Endothelial cell of umbilical vein (primary cell): Measurements from ENCODE around the gene MCIDAS. TPM values are rescaled to one million over a fixed set of nuclear protein-coding genes. Genes with fewer than 3 reads are reported as not detected.

Source experiments
- BruUV-seq: library from RNA; stranded (reverse); fragments of 400-500 nt; replicated peaks from 2 replicates; lab custom pipeline; 2021; lab: Mats Ljungman, UMichigan
- CTCF ChIA-PET: fragments of 300-600, 350-600 bp; sonication (Branson Sonifier 250); formaldehyde crosslinking; loops from one replicate; lab custom pipeline; 2021; ENCODE audit warnings: antibody characterized with exemption, inconsistent platforms; lab: Charles Lee
- POLR2A ChIA-PET: fragments of 300-600, 350-600 bp; sonication (Branson Sonifier 250); formaldehyde crosslinking; loops from one replicate; lab custom pipeline; 2021; ENCODE audit warnings: antibody characterized with exemption, inconsistent platforms; lab: Charles Lee
- DNase-seq: peaks from one replicate; pipeline ENCODE4 v3.0.0-alpha.2; 2011; ENCODE audit warnings: low read depth, low spot score
- FAIRE-seq: peaks from 2 replicates; lab custom pipeline; 2011; peaks lifted over from hg19 to GRCh38; lab: Jason Lieb, UNC
- H2AFZ ChIP-seq: 2 replicates; pipeline ENCODE4 v1.6.0; 2012; ENCODE audit warnings: low read depth, low read length, control low read depth, inconsistent platforms
- H3K27ac ChIP-seq: 2 replicates; pipeline ENCODE4 v1.5.1; 2011; ENCODE audit warnings: low read depth, mild to moderate bottlenecking, control low read depth, low read length, moderate library complexity; ENCODE audit not compliant: insufficient read depth
- H3K27me3 ChIP-seq, 2 experiments: 2 replicates each; pipeline versions ENCODE4 v1.6.0 to v1.6.1; 2011; ENCODE audit warnings: low read length in 2 of 2, mixed read lengths in 1 of 2; ENCODE audit not compliant: control insufficient read depth in 2 of 2, insufficient read depth in 2 of 2
- H3K36me3 ChIP-seq, 2 experiments: 2 replicates in 1 of 2; 3 replicates in 1 of 2; pipeline ENCODE4 v1.5.1; 2011; ENCODE audit warnings: low read length in 2 of 2, mild to moderate bottlenecking in 1 of 2, moderate library complexity in 1 of 2; ENCODE audit not compliant: control insufficient read depth in 2 of 2, insufficient read depth in 2 of 2; ENCODE audit errors: extremely low read depth in 1 of 2
- H3K4me1 ChIP-seq: 3 replicates; pipeline ENCODE4 v1.5.1; 2011; ENCODE audit warnings: mild to moderate bottlenecking, low read length; ENCODE audit not compliant: control insufficient read depth, insufficient read depth; ENCODE audit errors: extremely low read depth
- H3K4me2 ChIP-seq: 2 replicates; pipeline ENCODE4 v1.6.1; 2011; ENCODE audit warnings: low read length, control low read depth, mixed read lengths; ENCODE audit not compliant: insufficient read depth
- H3K4me3 ChIP-seq, 3 experiments: fragments of 200-600 bp in 1 of 3; sonication (generic), shearing (Covaris generic) in 1 of 3; replicated peaks in 1 of 3; 2 replicates each; pipeline ENCODE4 v1.5.1; 2011 to 2016; ENCODE audit warnings: control low read depth in 3 of 3, low read length in 3 of 3, mild to moderate bottlenecking in 2 of 3, inconsistent platforms in 1 of 3, low read depth in 1 of 3, moderate library complexity in 1 of 3; ENCODE audit not compliant: insufficient read depth in 1 of 3
- H3K79me2 ChIP-seq: 2 replicates; pipeline ENCODE4 v1.6.0; 2012; ENCODE audit warnings: low read length, inconsistent platforms; ENCODE audit not compliant: control insufficient read depth, insufficient read depth
- H3K9ac ChIP-seq: replicated peaks from 2 replicates; pipeline ENCODE3; 2011; ENCODE audit warnings: low read length, control low read depth; ENCODE audit not compliant: insufficient read depth; ENCODE audit errors: extremely low read depth
- H3K9me1 ChIP-seq: replicated peaks from 3 replicates; pipeline ENCODE4 v1.6.0; 2011; ENCODE audit warnings: mild to moderate bottlenecking, low read length; ENCODE audit not compliant: control insufficient read depth, insufficient read depth; ENCODE audit errors: extremely low read depth
- H3K9me3 ChIP-seq: replicated peaks from 2 replicates; pipeline ENCODE4 v1.5.1; 2012; ENCODE audit warnings: low read length, inconsistent platforms; ENCODE audit not compliant: control insufficient read depth, insufficient read depth
- H4K20me1 ChIP-seq: replicated peaks from 2 replicates; pipeline ENCODE3; 2011; ENCODE audit warnings: mild to moderate bottlenecking, low read length; ENCODE audit not compliant: control insufficient read depth, insufficient read depth; ENCODE audit errors: extremely low read depth
- CTCF ChIP-seq, 2 donors: IDR thresholded peaks; 1 replicate in 1 of 2; 2 replicates in 1 of 2; pipeline ENCODE4 v1.5.1; 2011; ENCODE audit warnings: low read length in 2 of 2, mild to moderate bottlenecking in 2 of 2, moderate library complexity in 2 of 2, control low read depth in 1 of 2, inconsistent platforms in 1 of 2, low read depth in 1 of 2; ENCODE audit not compliant: insufficient read depth in 1 of 2; ENCODE audit errors: extremely low read depth in 1 of 2
- EZH2 ChIP-seq: IDR thresholded peaks from 2 replicates; pipeline ENCODE4 v1.6.1; 2012; ENCODE audit warnings: borderline replicate concordance, low read depth, mild to moderate bottlenecking, moderate library complexity, low read length, inconsistent platforms; ENCODE audit not compliant: severe bottlenecking
- FOS ChIP-seq: IDR thresholded peaks from 2 replicates; pipeline ENCODE4 v1.6.1; 2011; ENCODE audit warnings: mild to moderate bottlenecking, low read length, moderate library complexity, borderline replicate concordance; ENCODE audit not compliant: insufficient read depth
- GATA2 ChIP-seq: IDR thresholded peaks from 2 replicates; pipeline ENCODE4 v1.7.0; 2011; ENCODE audit warnings: low read depth, mild to moderate bottlenecking, moderate library complexity, mixed read lengths, low read length; ENCODE audit not compliant: insufficient read length, insufficient read depth
- JUN ChIP-seq: IDR thresholded peaks from 2 replicates; pipeline ENCODE4 v1.6.1; 2011; ENCODE audit warnings: borderline replicate concordance, low read depth; ENCODE audit not compliant: insufficient read length, insufficient read depth
- MYC ChIP-seq: IDR thresholded peaks from one replicate; pipeline ENCODE4 v1.6.1; 2011; ENCODE audit warnings: mild to moderate bottlenecking, low read depth, low read length
- POLR2A ChIP-seq: IDR thresholded peaks from 2 replicates; pipeline ENCODE4 v1.6.1; 2012; ENCODE audit warnings: low read depth, mild to moderate bottlenecking, control low read depth, low read length
- dilution Hi-C: fragments of 300-500 bp; cut with MboI; formaldehyde crosslinking; loops from one replicate; pipeline ENCODE4 v1.15.0; 2019; ENCODE audit warnings: low sequenced_read_pairs; ENCODE audit not compliant: extremely low pct_ligation_motif_present
- intact Hi-C: fragments of 100-400 bp; cut with micrococcal nuclease; formaldehyde crosslinking; loops from one replicate; pipeline ENCODE4 v1.10.0; 2022
- polyA plus RNA-seq, 4 experiments: library from polyadenylated mRNA; depleted of rRNA in 3 of 4; stranded (reverse) in 3 of 4; unstranded in 1 of 4; fragments of >200 nt; gene quantifications; 2 replicates each; pipeline versions ENCODE4 v1.2.1 to v1.2.3, GENCODE V29; 2011 to 2012; ENCODE audit warnings: missing spikeins in 1 of 4
- total RNA-seq: library from RNA; stranded (reverse); gene quantifications from 2 replicates; pipeline ENCODE4 v1.2.3, GENCODE V29; 2021
- TF ChIP-seq, protein P1 (sequence below): IDR thresholded peaks from 2 replicates; pipeline ENCODE4 v1.6.1; 2011; ENCODE audit not compliant: insufficient read depth, insufficient read length

Gene MCIDAS
- total and polyA plus RNA-seq, 2 donors (not counting 3 experiments of a cell fraction or from before 2014, with no cell fraction given), result not detected

GRCh38 chr5:55250064-55250463 lies 22.9 kb upstream of the MCIDAS start:
- CTCF ChIA-PET, result interaction anchor here (0.8 to 1.5 kb wide), 2 partner anchors 12 to 77 kb away, joined by 3 to 4 read pairs; partner anchors contain the start of gene CDC20B

More at GRCh38 chr5:55250064-55250463, 22.9 kb upstream of the MCIDAS start:
- no peaks in the 10 kb centered on the region for H3K9me1 ChIP-seq
- H3K27me3 ChIP-seq, result peaks cover 0 to 4% of the 10 kb centered on the region in 2 experiments
- no peak overlapping the region for H3K4me3 ChIP-seq
- no peak overlapping the region for H2AFZ ChIP-seq
- no peak overlapping the region for H3K9ac ChIP-seq
- POLR2A ChIA-PET, result no interaction called here
- intact Hi-C loops, result no loop called here
- no peak for TF ChIP-seq FOS
- TF ChIP-seq MYC, result no peak
- no peak for TF ChIP-seq POLR2A
- no peak for TF ChIP-seq CTCF (IDR thresholded peaks at IDR 0.05; ENCODE audit: extremely low read depth in 1 of 2, insufficient read depth in 1 of 2, low read depth in 1 of 2, low read length in 2 of 2)
- TF ChIP-seq GATA2, result no peak
- TF ChIP-seq EZH2, result no peak
- TF ChIP-seq JUN, result no peak
- TF ChIP-seq, protein P1, sequence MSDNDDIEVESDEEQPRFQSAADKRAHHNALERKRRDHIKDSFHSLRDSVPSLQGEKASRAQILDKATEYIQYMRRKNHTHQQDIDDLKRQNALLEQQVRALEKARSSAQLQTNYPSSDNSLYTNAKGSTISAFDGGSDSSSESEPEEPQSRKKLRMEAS, result no peak
- FAIRE-seq (no peak), DNase-seq (no peak)
- H3K9me3 ChIP-seq, result no peaks in the 10 kb centered on the region
- no peaks in the 10 kb centered on the region for H3K4me1 ChIP-seq
- H3K4me2 ChIP-seq, result no peak overlapping the region
- H4K20me1 ChIP-seq, result no peaks in the 10 kb centered on the region
- no peak overlapping the region for H3K27ac ChIP-seq
- H3K79me2 ChIP-seq, result no peaks in the 10 kb centered on the region
- BruUV-seq, result no TSS peak
- peaks cover 0 to under 1% of the 10 kb centered on the region in 2 experiments for H3K36me3 ChIP-seq
- dilution Hi-C loops, result no loop called here
